AG10803 (cell line): ENCODE measurements around the gene LGI1.

Experiments used
- DNase-seq: peaks from one replicate; pipeline ENCODE4 v3.0.0; 2010; ENCODE audit warnings: low read depth
- H3K4me3 ChIP-seq: 2 replicates; pipeline ENCODE4 v1.5.1; 2011; ENCODE audit warnings: mild to moderate bottlenecking, low read length, control low read depth
- TF ChIP-seq, protein P1 (sequence below): conservative IDR thresholded peaks from 2 replicates; pipeline ENCODE4 v1.5.1; 2011; ENCODE audit warnings: mild to moderate bottlenecking, low read length, control low read depth, inconsistent platforms

LGI1 gene

DNA sequence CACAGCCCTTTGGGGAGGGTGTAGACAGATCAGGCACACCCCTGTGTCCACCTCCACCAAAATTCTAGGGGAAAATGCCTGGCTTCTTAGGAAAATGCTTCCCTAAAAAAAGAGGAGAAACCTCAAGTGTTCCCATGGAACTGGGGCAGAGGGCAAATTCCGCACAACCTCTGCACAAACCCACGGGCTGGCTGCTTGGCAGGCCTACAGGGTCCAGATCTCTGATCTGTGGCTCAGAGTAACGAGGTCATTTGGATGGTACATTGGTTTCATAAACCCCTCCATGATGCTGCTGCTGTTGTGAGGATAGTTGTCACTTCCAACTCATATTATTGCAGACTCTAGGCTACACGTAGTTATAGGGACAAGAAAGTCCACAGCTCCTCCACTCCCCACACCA is 16.0 kb downstream of the LGI1 start:
- TF ChIP-seq, protein P1, sequence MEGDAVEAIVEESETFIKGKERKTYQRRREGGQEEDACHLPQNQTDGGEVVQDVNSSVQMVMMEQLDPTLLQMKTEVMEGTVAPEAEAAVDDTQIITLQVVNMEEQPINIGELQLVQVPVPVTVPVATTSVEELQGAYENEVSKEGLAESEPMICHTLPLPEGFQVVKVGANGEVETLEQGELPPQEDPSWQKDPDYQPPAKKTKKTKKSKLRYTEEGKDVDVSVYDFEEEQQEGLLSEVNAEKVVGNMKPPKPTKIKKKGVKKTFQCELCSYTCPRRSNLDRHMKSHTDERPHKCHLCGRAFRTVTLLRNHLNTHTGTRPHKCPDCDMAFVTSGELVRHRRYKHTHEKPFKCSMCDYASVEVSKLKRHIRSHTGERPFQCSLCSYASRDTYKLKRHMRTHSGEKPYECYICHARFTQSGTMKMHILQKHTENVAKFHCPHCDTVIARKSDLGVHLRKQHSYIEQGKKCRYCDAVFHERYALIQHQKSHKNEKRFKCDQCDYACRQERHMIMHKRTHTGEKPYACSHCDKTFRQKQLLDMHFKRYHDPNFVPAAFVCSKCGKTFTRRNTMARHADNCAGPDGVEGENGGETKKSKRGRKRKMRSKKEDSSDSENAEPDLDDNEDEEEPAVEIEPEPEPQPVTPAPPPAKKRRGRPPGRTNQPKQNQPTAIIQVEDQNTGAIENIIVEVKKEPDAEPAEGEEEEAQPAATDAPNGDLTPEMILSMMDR, result no peak
- no peak overlapping the region for H3K4me3 ChIP-seq
- no peak for DNase-seq

GRCh38 chr10:93775356-93775755 is 17.6 kb downstream of the LGI1 start:
- no peak for DNase-seq
- TF ChIP-seq, protein P1, result no peak
- no peak overlapping the region for H3K4me3 ChIP-seq

GRCh38 chr10:93777092-93777491 is 19.4 kb downstream of the LGI1 start:
- DNase-seq, result no peak
- TF ChIP-seq, protein P1, result no peak
- no peak overlapping the region for H3K4me3 ChIP-seq

GRCh38 chr10:93784059-93784458 is 26.3 kb downstream of the LGI1 start:
- no peak for DNase-seq

DNA sequence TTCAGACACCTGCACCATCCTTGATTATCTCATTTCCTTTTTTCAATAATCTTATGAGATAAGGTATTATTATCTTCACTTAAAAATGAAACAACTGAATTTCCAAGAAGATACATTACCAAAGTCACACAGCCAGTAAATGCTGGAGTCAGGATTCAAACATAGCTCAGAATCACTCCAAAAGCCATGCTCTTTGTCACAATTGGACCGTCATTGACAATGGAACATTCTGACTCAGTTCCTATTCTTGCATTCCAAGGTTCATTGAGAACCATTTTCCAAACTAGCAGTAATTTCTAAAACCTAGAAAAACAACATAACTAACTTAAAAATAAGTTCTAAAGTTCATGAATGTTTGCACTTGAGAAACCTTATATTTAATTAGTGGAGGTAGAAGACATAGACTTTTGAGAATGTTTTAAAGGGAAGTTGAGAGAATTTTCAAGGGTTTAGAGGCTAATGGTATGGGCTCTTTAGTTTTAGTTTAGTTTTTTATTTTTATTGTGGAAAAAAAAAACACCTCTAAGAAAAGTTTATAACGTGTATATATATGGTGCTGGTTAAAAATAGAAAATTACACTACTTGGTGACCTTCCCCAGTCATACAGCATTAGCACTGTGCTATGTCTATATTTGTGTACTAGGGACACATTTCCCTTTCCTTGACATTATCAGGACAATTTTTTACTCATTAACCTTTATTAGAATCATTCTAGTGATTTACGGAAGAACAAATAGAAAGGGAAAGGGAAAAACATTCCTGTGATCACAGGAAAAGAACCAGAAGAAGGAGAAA is 30.9 kb downstream of the LGI1 start:
- TF ChIP-seq, protein P1, result no peak

More at GRCh38 chr10:93784059-93784458, 26.3 kb downstream of the LGI1 start:
- TF ChIP-seq, protein P1, result no peak
- no peak overlapping the region for H3K4me3 ChIP-seq

GRCh38 chr10:93790439-93790838 is 32.7 kb downstream of the LGI1 start:
- no peak for DNase-seq
- TF ChIP-seq, protein P1, result no peak
- H3K4me3 ChIP-seq, result no peak overlapping the region

More for the DNA sequence above, 30.9 kb downstream of the LGI1 start:
- DNase-seq, result no peak
- no peak overlapping the region for H3K4me3 ChIP-seq

- no peak overlapping the region for H3K4me3 ChIP-seq
- TF ChIP-seq, protein P1, result no peak
- no peak for DNase-seq
Observed at GRCh38 chr10:93796167-93796566, 38.4 kb downstream of the LGI1 start.
